Measurements from ENCODE around the gene ANP32E.
A peak's percentile ranks its signal among the peaks of the same experiment; 100 is the strongest.

The ANP32E gene

GRCh38 chr1:150259758-150260669 is 24.1 kb upstream of the ANP32E start:
- no peaks in the 10 kb centered on the region for H3K9me3 ChIP-seq (ENCODE audit: control insufficient read depth, insufficient read depth, low read depth, low read length)
- peaks cover 0 to 8% of the 10 kb centered on the region in 2 experiments; a peak in 1 of 3 replicates for H3K36me3 ChIP-seq (ENCODE audit: control insufficient read depth in 2 of 2, insufficient read depth in 1 of 2, low read length in 2 of 2)
- H3K4me1 ChIP-seq (ENCODE audit: control insufficient read depth, insufficient read depth, low read length): peaks cover 12% of the 10 kb centered on the region; the same call in 1 of the 2 replicates
- no peak overlapping the region for H3K4me3 ChIP-seq (ENCODE audit: low read depth, low read length)
- no peak overlapping the region for H3K27ac ChIP-seq (ENCODE audit: extremely low read depth, low read depth, low read length)
- ChIA-PET POLR2A (interaction anchor here (1.2 kb wide), 1 partner anchor 9 kb away, joined by 8 read pairs; the partner anchor contains the start of gene APH1A), CTCF (interaction anchor here (0.5 to 6.3 kb wide), 3 partner anchors 15 to 242 kb away, joined by 4 to 101 read pairs (median 4); partner anchors contain the start of gene CIART)
- TF ChIP-seq ZNF19 (tag by site-specific recombination; IDR thresholded peaks at IDR 0.05; ENCODE audit: low read depth) (no peak), ZNF701 (tag by site-specific recombination; IDR thresholded peaks at IDR 0.05) (no peak), EGR2 (tag by site-specific recombination; IDR thresholded peaks at IDR 0.05; ENCODE audit: low read depth) (no peak), ZNF514 (tag by site-specific recombination; IDR thresholded peaks at IDR 0.05) (no peak), BCL6B (tag by site-specific recombination; IDR thresholded peaks at IDR 0.05) (no peak), ZNF571 (tag by site-specific recombination; IDR thresholded peaks at IDR 0.05) (no peak), ZBTB20 (tag by site-specific recombination; IDR thresholded peaks at IDR 0.05) (peak; percentile 45; the same call in 1 of the 2 replicates), ZNF114 (tag by site-specific recombination; IDR thresholded peaks at IDR 0.05) (no peak), ZNF639 (tag by site-specific recombination; IDR thresholded peaks at IDR 0.05) (no peak), ZBTB7A (tag by site-specific recombination; IDR thresholded peaks at IDR 0.05; ENCODE audit: low read depth) (no peak), ZBTB48 (tag by site-specific recombination; IDR thresholded peaks at IDR 0.05) (no peak), ZNF37A (tag by site-specific recombination; IDR thresholded peaks at IDR 0.05) (no peak), REPIN1 (tag by site-specific recombination; IDR thresholded peaks at IDR 0.05; ENCODE audit: low read depth) (no peak), ZFHX2 (tag by site-specific recombination; conservative IDR thresholded peaks at IDR 0.05) (peak; percentile 43; the same call in 1 of the 2 replicates), ZNF585B (tag by site-specific recombination; IDR thresholded peaks at IDR 0.05) (no peak), ZNF2 (tag by site-specific recombination; IDR thresholded peaks at IDR 0.05) (no peak), GLI2 (tag by site-specific recombination; IDR thresholded peaks at IDR 0.05; ENCODE audit: borderline replicate concordance, low read depth) (no peak), ZNF510 (tag by site-specific recombination; IDR thresholded peaks at IDR 0.05; ENCODE audit: insufficient replicate concordance) (no peak), ZNF747 (tag by site-specific recombination; IDR thresholded peaks at IDR 0.05) (no peak), KLF16 (tag by site-specific recombination; IDR thresholded peaks at IDR 0.05) (no peak), ZNF266 (tag by site-specific recombination; IDR thresholded peaks at IDR 0.05; ENCODE audit: low read depth) (no peak), SCRT1 (tag by site-specific recombination; IDR thresholded peaks at IDR 0.05; ENCODE audit: borderline replicate concordance) (no peak), ZNF132 (tag by site-specific recombination; IDR thresholded peaks at IDR 0.05; ENCODE audit: borderline replicate concordance) (no peak), ZNF473 (tag by site-specific recombination; IDR thresholded peaks at IDR 0.05) (no peak), HOXA7 (CRISPR knock-in tag; IDR thresholded peaks at IDR 0.05; ENCODE audit: borderline replicate concordance) (no peak)
- TF ChIP-seq, protein P1, sequence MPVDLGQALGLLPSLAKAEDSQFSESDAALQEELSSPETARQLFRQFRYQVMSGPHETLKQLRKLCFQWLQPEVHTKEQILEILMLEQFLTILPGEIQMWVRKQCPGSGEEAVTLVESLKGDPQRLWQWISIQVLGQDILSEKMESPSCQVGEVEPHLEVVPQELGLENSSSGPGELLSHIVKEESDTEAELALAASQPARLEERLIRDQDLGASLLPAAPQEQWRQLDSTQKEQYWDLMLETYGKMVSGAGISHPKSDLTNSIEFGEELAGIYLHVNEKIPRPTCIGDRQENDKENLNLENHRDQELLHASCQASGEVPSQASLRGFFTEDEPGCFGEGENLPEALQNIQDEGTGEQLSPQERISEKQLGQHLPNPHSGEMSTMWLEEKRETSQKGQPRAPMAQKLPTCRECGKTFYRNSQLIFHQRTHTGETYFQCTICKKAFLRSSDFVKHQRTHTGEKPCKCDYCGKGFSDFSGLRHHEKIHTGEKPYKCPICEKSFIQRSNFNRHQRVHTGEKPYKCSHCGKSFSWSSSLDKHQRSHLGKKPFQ (tag by site-specific recombination; IDR thresholded peaks at IDR 0.05): no peak
- TF ChIP-seq, protein P2, sequence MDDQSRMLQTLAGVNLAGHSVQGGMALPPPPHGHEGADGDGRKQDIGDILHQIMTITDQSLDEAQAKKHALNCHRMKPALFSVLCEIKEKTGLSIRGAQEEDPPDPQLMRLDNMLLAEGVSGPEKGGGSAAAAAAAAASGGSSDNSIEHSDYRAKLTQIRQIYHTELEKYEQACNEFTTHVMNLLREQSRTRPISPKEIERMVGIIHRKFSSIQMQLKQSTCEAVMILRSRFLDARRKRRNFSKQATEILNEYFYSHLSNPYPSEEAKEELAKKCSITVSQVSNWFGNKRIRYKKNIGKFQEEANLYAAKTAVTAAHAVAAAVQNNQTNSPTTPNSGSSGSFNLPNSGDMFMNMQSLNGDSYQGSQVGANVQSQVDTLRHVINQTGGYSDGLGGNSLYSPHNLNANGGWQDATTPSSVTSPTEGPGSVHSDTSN (CRISPR knock-in tag; IDR thresholded peaks at IDR 0.05): 0 out of 2 replicates have a peak, but pooled peaks have one; percentile 52
- TF ChIP-seq, protein P3, sequence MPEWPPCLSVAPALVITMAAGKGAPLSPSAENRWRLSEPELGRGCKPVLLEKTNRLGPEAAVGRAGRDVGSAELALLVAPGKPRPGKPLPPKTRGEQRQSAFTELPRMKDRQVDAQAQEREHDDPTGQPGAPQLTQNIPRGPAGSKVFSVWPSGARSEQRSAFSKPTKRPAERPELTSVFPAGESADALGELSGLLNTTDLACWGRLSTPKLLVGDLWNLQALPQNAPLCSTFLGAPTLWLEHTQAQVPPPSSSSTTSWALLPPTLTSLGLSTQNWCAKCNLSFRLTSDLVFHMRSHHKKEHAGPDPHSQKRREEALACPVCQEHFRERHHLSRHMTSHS (tag by site-specific recombination; IDR thresholded peaks at IDR 0.05): no peak
- TF ChIP-seq, protein P4, sequence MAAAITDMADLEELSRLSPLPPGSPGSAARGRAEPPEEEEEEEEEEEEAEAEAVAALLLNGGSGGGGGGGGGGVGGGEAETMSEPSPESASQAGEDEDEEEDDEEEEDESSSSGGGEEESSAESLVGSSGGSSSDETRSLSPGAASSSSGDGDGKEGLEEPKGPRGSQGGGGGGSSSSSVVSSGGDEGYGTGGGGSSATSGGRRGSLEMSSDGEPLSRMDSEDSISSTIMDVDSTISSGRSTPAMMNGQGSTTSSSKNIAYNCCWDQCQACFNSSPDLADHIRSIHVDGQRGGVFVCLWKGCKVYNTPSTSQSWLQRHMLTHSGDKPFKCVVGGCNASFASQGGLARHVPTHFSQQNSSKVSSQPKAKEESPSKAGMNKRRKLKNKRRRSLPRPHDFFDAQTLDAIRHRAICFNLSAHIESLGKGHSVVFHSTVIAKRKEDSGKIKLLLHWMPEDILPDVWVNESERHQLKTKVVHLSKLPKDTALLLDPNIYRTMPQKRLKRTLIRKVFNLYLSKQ (tag by site-specific recombination; IDR thresholded peaks at IDR 0.05; ENCODE audit: borderline replicate concordance): no peak

All from HEK293 (cell line).